ENCODE results near the gene OR2V2. TPM values are rescaled to one million over a fixed set of nuclear protein-coding genes. Genes with fewer than 3 reads are reported as not detected.

Gene OR2V2
- total RNA-seq, 4 donors from 2014 or later = 0.08 TPM; not detected in 3

GRCh38 chr5:181163487-181164075, 16.2 kb downstream of the OR2V2 start:
- TF ChIP-seq POLR2AphosphoS5 (IDR thresholded peaks at IDR 0.05) (no peak), POLR2A (IDR thresholded peaks at IDR 0.05) (no peak), EP300 (IDR thresholded peaks at IDR 0.05) (no peak)
- TF ChIP-seq, protein P1, sequence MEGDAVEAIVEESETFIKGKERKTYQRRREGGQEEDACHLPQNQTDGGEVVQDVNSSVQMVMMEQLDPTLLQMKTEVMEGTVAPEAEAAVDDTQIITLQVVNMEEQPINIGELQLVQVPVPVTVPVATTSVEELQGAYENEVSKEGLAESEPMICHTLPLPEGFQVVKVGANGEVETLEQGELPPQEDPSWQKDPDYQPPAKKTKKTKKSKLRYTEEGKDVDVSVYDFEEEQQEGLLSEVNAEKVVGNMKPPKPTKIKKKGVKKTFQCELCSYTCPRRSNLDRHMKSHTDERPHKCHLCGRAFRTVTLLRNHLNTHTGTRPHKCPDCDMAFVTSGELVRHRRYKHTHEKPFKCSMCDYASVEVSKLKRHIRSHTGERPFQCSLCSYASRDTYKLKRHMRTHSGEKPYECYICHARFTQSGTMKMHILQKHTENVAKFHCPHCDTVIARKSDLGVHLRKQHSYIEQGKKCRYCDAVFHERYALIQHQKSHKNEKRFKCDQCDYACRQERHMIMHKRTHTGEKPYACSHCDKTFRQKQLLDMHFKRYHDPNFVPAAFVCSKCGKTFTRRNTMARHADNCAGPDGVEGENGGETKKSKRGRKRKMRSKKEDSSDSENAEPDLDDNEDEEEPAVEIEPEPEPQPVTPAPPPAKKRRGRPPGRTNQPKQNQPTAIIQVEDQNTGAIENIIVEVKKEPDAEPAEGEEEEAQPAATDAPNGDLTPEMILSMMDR (IDR thresholded peaks at IDR 0.05) = no peak
- Histone ChIP-seq H3K9me3 (no peaks in the 10 kb centered on the region), H3K27ac (no peak overlapping the region), H3K27me3 (peaks cover 62% of the 10 kb centered on the region), H3K4me1 (peaks cover 0 to 21% (median 3%) of the 10 kb centered on the region in 3 donors), H3K36me3 (no peaks in the 10 kb centered on the region), H3K4me3 (no peak overlapping the region)
- 41 to 67% methylated on average over 4 to 13 of the region's 16 CpGs for WGBS, 2 donors (ENCODE audit: low coverage in 1 of 2)
- no peak for ATAC-seq

- no peak for ATAC-seq
- Histone ChIP-seq H3K27ac (no peak overlapping the region), H3K9me3 (no peaks in the 10 kb centered on the region), H3K36me3 (no peaks in the 10 kb centered on the region), H3K27me3 (peaks cover 68% of the 10 kb centered on the region), H3K4me1 (peaks cover 0 to 19% (median 3%) of the 10 kb centered on the region in 3 donors), H3K4me3 (no peak overlapping the region)
- 14 to 16% methylated on average over 5 to 13 of the region's 52 CpGs for WGBS, 2 donors (ENCODE audit: low coverage in 1 of 2)
- no peak for TF ChIP-seq POLR2A (IDR thresholded peaks at IDR 0.05)
- TF ChIP-seq, protein P1 (IDR thresholded peaks at IDR 0.05) = no peak
- no peak for TF ChIP-seq EP300 (IDR thresholded peaks at IDR 0.05)
- TF ChIP-seq POLR2AphosphoS5 (IDR thresholded peaks at IDR 0.05) = no peak
Observed at GRCh38 chr5:181164076-181164952, 16.9 kb downstream of the OR2V2 start.

DNA sequence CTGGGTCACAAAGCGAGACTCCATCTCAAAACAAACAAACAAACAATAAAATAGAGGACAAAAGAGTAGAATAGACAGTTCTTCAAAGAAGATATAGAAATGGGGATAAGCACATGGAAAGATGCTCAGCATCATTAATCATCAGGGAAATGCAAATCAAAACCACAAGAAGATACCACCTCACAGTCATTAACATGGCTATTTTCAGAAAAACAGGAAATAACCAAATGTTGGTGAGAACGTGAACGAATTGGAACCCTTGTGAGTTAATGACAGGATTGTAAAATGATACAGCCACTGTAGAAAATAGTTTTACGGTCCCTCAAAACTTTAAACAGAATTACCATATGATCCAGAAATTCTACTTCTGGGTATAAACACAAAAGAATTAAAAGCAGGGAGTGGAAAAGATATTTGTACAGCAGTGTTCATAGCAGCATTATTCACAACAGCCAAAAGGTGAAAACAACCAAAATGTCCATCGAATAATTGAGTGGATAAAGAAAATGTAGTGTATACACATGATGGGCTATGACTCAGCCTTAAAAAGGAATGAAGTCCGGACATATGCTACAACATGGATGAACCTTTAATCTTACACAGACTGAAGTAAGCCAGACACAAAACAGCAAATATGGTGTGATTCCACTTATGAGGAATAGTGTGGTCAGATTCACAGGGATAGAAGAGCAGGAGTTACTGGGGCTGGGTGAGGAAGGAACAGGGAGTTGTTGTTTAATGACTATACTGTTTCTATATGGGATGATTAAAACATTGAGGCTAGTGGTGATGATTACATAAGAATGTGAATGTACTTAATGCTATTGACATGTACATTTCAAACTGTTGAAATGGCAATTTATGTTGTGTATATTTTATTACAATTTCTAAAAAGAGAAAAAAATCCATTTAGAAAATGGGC, 19.7 kb downstream of the OR2V2 start:
- WGBS, 2 donors (ENCODE audit: low coverage in 1 of 2) = 63 to 65% methylated on average over 5 to 6 of the region's 6 CpGs
- H3K4me1 ChIP-seq = peaks cover 0 to 9% (median 0%) of the 10 kb centered on the region in 3 donors
- TF ChIP-seq POLR2A (IDR thresholded peaks at IDR 0.05) (no peak), POLR2AphosphoS5 (IDR thresholded peaks at IDR 0.05) (no peak), EP300 (IDR thresholded peaks at IDR 0.05) (no peak)
- TF ChIP-seq, protein P1 (IDR thresholded peaks at IDR 0.05) = no peak
- H3K9me3 ChIP-seq = no peaks in the 10 kb centered on the region
- no peak overlapping the region for H3K4me3 ChIP-seq
- ATAC-seq = no peak
- no peak overlapping the region for H3K27ac ChIP-seq
- peaks cover 96% of the 10 kb centered on the region for H3K27me3 ChIP-seq
- H3K36me3 ChIP-seq = no peaks in the 10 kb centered on the region

- no peak for TF ChIP-seq POLR2A (IDR thresholded peaks at IDR 0.05)
- TF ChIP-seq EP300 (IDR thresholded peaks at IDR 0.05) = no peak
- TF ChIP-seq POLR2AphosphoS5 (IDR thresholded peaks at IDR 0.05) = no peak
- TF ChIP-seq, protein P1 (IDR thresholded peaks at IDR 0.05) = no peak
- no peak overlapping the region for H3K4me3 ChIP-seq
- no peaks in the 10 kb centered on the region for H3K36me3 ChIP-seq
- H3K27ac ChIP-seq = no peak overlapping the region
- no peak for ATAC-seq
- 9 to 10% methylated on average over 9 to 11 of the region's 11 CpGs for WGBS, 2 donors (ENCODE audit: low coverage in 1 of 2)
- H3K27me3 ChIP-seq = peaks cover 98% of the 10 kb centered on the region
- H3K4me1 ChIP-seq = peaks cover 0 to 11% (median 0%) of the 10 kb centered on the region in 3 donors
- no peaks in the 10 kb centered on the region for H3K9me3 ChIP-seq
Observed at GRCh38 chr5:181167814-181168488, 20.6 kb downstream of the OR2V2 start.

All from gastroesophageal sphincter (tissue), 4 donors.